ENCODE results near the gene PDE11A.

Gene PDE11A

DNA sequence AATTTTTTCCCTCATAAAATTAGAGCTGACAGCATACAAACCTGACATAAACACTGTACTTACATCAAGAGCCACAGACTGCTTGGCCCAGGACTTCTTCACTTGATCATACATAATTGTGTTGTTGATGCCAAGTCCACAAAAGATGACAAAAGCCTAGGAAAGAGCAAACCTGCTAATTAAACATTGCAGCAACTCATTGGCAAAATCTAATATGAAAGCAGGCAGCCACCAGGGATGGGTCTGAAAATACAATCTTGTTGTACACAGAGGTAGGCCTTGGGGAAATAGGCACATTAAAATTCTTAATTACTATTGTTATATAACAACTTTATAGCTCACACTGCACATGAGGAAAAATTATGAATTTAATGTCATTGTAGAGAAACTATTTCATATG, 255.8 kb downstream of the PDE11A start:
- Histone ChIP-seq H3K4me2 (ENCODE audit: low read depth, low read length, poor library complexity, severe bottlenecking) (no peak overlapping the region), H3K9ac (ENCODE audit: low read length) (no peak overlapping the region), H3K9me2 (replicated peaks; ENCODE audit: insufficient read depth, low read length) (no peaks in the 10 kb centered on the region), H3K27ac (ENCODE audit: low read depth, low read length) (no peak overlapping the region), H3K9me3 (ENCODE audit: insufficient read depth, low read length) (no peaks in the 10 kb centered on the region), H3K36me3 (ENCODE audit: low read length) (no peaks in the 10 kb centered on the region), H2AFZ (ENCODE audit: low read depth, low read length, severe bottlenecking) (no peak overlapping the region), H3K27me3 (ENCODE audit: low read length) (no peaks in the 10 kb centered on the region), H3F3A (ENCODE audit: insufficient read depth) (no peaks in the 10 kb centered on the region), H3K79me2 (ENCODE audit: insufficient read depth, low read length) (no peaks in the 10 kb centered on the region), H4K20me1 (ENCODE audit: low read depth, low read length) (no peaks in the 10 kb centered on the region), H3K4me3 (ENCODE audit: insufficient read depth, low read length, poor library complexity, severe bottlenecking) (no peak overlapping the region)
- TF ChIP-seq, protein P1, sequence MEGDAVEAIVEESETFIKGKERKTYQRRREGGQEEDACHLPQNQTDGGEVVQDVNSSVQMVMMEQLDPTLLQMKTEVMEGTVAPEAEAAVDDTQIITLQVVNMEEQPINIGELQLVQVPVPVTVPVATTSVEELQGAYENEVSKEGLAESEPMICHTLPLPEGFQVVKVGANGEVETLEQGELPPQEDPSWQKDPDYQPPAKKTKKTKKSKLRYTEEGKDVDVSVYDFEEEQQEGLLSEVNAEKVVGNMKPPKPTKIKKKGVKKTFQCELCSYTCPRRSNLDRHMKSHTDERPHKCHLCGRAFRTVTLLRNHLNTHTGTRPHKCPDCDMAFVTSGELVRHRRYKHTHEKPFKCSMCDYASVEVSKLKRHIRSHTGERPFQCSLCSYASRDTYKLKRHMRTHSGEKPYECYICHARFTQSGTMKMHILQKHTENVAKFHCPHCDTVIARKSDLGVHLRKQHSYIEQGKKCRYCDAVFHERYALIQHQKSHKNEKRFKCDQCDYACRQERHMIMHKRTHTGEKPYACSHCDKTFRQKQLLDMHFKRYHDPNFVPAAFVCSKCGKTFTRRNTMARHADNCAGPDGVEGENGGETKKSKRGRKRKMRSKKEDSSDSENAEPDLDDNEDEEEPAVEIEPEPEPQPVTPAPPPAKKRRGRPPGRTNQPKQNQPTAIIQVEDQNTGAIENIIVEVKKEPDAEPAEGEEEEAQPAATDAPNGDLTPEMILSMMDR (IDR thresholded peaks at IDR 0.05; ENCODE audit: insufficient read depth, low read length, poor library complexity, severe bottlenecking), result no peak
- no peak for TF ChIP-seq EZH2phosphoT487 (conservative IDR thresholded peaks at IDR 0.05; ENCODE audit: low read length)

DNA sequence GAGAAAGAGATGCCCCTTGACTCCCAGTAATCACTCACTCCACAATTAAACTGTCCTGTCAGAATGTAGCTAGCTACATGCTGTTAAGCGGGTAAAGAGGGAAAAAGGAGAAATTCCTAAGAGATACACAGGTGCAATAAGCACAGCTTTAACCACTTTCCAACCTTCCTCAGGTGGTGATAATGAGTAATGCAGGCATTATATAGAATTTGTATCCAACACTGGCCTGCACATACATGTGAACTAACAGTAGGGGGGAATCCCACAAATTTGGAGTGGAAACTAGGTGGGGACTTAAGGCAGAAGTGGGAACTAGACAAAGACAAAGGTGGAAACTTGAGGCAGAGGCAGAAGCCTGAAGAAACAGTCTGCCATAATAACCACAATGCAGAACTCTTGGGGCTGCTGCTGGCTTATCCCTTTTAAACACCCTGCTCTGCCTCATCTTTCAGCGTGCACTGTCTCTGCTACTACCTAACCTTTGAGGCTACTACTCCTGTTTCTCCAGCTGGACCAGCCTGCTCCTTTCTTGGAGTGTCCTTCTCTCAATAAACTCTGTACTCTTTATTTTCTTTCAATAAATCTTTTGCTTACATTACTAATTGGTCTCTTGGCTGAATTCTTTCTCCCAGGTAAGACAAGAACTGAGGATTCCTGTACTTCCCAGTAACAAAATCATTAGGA, 259.7 kb downstream of the PDE11A start:
- Histone ChIP-seq H3K36me3 (ENCODE audit: low read length) (no peaks in the 10 kb centered on the region), H4K20me1 (ENCODE audit: low read depth, low read length) (no peaks in the 10 kb centered on the region), H3K9me3 (ENCODE audit: insufficient read depth, low read length) (no peaks in the 10 kb centered on the region), H3K4me2 (ENCODE audit: low read depth, low read length, poor library complexity, severe bottlenecking) (no peak overlapping the region), H2AFZ (ENCODE audit: low read depth, low read length, severe bottlenecking) (no peak overlapping the region), H3K9ac (ENCODE audit: low read length) (no peak overlapping the region), H3K27me3 (ENCODE audit: low read length) (no peaks in the 10 kb centered on the region), H3F3A (ENCODE audit: insufficient read depth) (no peaks in the 10 kb centered on the region), H3K4me3 (ENCODE audit: insufficient read depth, low read length, poor library complexity, severe bottlenecking) (no peak overlapping the region), H3K79me2 (ENCODE audit: insufficient read depth, low read length) (no peaks in the 10 kb centered on the region), H3K27ac (ENCODE audit: low read depth, low read length) (no peak overlapping the region), H3K9me2 (replicated peaks; ENCODE audit: insufficient read depth, low read length) (no peaks in the 10 kb centered on the region)
- no peak for TF ChIP-seq EZH2phosphoT487 (conservative IDR thresholded peaks at IDR 0.05; ENCODE audit: low read length)
- TF ChIP-seq, protein P1 (IDR thresholded peaks at IDR 0.05; ENCODE audit: insufficient read depth, low read length, poor library complexity, severe bottlenecking), result no peak

DNA sequence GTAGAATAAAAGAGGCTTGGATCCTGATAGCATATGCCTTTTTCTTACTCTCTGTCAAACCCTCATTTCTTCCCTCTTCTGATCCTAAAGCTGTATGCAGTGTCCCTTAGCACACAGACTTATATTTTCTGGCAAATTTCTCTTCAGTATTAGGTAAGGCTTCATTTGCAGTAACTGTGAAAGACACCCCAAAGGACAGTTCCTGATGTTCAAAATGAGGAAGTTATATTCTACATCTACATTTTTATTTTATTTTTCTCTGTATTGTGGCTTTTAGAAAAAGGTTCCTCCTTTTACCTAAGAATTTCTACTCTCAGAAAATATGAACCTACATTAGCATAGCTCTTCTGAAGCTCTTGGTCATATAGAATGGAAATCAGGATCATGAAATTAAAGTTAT, 261.7 kb downstream of the PDE11A start:
- no peaks in the 10 kb centered on the region for H4K20me1 ChIP-seq (ENCODE audit: low read depth, low read length)
- H3K27ac ChIP-seq (ENCODE audit: low read depth, low read length), result no peak overlapping the region
- H3K36me3 ChIP-seq (ENCODE audit: low read length), result no peaks in the 10 kb centered on the region
- H3K9me3 ChIP-seq (ENCODE audit: insufficient read depth, low read length), result no peaks in the 10 kb centered on the region
- no peak overlapping the region for H3K9ac ChIP-seq (ENCODE audit: low read length)
- H3K9me2 ChIP-seq (replicated peaks; ENCODE audit: insufficient read depth, low read length), result no peaks in the 10 kb centered on the region
- H3K79me2 ChIP-seq (ENCODE audit: insufficient read depth, low read length), result no peaks in the 10 kb centered on the region
- no peak overlapping the region for H2AFZ ChIP-seq (ENCODE audit: low read depth, low read length, severe bottlenecking)
- H3F3A ChIP-seq (ENCODE audit: insufficient read depth), result no peaks in the 10 kb centered on the region
- no peak for TF ChIP-seq EZH2phosphoT487 (conservative IDR thresholded peaks at IDR 0.05; ENCODE audit: low read length)
- TF ChIP-seq, protein P1 (IDR thresholded peaks at IDR 0.05; ENCODE audit: insufficient read depth, low read length, poor library complexity, severe bottlenecking), result no peak
- no peak overlapping the region for H3K4me3 ChIP-seq (ENCODE audit: insufficient read depth, low read length, poor library complexity, severe bottlenecking)
- H3K4me2 ChIP-seq (ENCODE audit: low read depth, low read length, poor library complexity, severe bottlenecking), result no peak overlapping the region
- H3K27me3 ChIP-seq (ENCODE audit: low read length), result no peaks in the 10 kb centered on the region

All from SU-DHL-6 (cell line).